ENCODE measurements around the gene ABLIM1.
A peak's percentile ranks its signal among the peaks of the same experiment; 100 is the strongest.

The ABLIM1 gene

DNA sequence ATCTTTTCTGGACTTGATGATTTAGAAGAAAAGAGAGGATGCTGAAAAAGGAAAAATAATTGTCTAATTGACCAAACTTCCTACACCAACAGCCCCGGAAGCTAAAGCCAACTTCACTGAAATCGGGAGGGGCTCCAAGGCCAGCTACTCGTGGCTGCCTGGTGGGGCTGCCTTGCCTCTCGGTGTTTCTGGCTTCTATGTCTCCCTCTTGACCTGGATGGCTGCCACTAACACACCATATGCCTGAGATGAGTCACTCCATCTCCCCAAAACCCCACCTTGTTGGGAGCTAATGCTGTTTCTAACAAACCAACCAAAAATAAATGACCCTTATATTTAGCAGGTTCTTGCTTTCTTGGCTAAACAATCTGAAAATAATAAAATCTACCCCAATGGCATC, 166.1 kb downstream of the ABLIM1 start:
- no peak for TF ChIP-seq CTCF (IDR thresholded peaks at IDR 0.05; ENCODE audit: poor library complexity, severe bottlenecking)
- Histone ChIP-seq H3K27me3 (ENCODE audit: insufficient read depth, poor library complexity, severe bottlenecking) (no peaks in the 10 kb centered on the region), H3K9me3 (ENCODE audit: severe bottlenecking) (no peaks in the 10 kb centered on the region), H3K36me3 (ENCODE audit: low read depth) (peaks cover 3% of the 10 kb centered on the region; the same call in 1 of the 2 replicates), H3K4me1 (ENCODE audit: insufficient read depth, poor library complexity, severe bottlenecking) (peaks cover 16% of the 10 kb centered on the region), H3K4me3 (ENCODE audit: severe bottlenecking) (no peak overlapping the region), H3K27ac (ENCODE audit: poor library complexity, severe bottlenecking) (no peak overlapping the region)
- ATAC-seq (ENCODE audit: low read depth) (no peak), DNase-seq (ENCODE audit: low spot score) (no peak)

GRCh38 chr10:114491419-114491818, 166.7 kb downstream of the ABLIM1 start:
- DNase-seq (ENCODE audit: low spot score) (no peak), ATAC-seq (ENCODE audit: low read depth) (no peak)
- peaks cover 3% of the 10 kb centered on the region; the same call in 1 of the 2 replicates for H3K36me3 ChIP-seq (ENCODE audit: low read depth)
- peaks cover 16% of the 10 kb centered on the region for H3K4me1 ChIP-seq (ENCODE audit: insufficient read depth, poor library complexity, severe bottlenecking)
- no peaks in the 10 kb centered on the region for H3K9me3 ChIP-seq (ENCODE audit: severe bottlenecking)
- TF ChIP-seq CTCF (IDR thresholded peaks at IDR 0.05; ENCODE audit: poor library complexity, severe bottlenecking): no peak
- H3K27ac ChIP-seq (ENCODE audit: poor library complexity, severe bottlenecking): no peak overlapping the region
- H3K27me3 ChIP-seq (ENCODE audit: insufficient read depth, poor library complexity, severe bottlenecking): no peaks in the 10 kb centered on the region
- no peak overlapping the region for H3K4me3 ChIP-seq (ENCODE audit: severe bottlenecking)

GRCh38 chr10:114489521-114490310, 168.4 kb downstream of the ABLIM1 start:
- H3K4me3 ChIP-seq (ENCODE audit: severe bottlenecking): no peak overlapping the region

GRCh38 chr10:114487815-114488536, 170.1 kb downstream of the ABLIM1 start:
- Histone ChIP-seq H3K4me1 (ENCODE audit: insufficient read depth, poor library complexity, severe bottlenecking) (peaks cover 16% of the 10 kb centered on the region), H3K27ac (ENCODE audit: poor library complexity, severe bottlenecking) (peak overlapping the region; percentile 41)
- peak; percentile 67; the same call in 1 of the 3 replicates for ATAC-seq (ENCODE audit: low read depth)

More at GRCh38 chr10:114489521-114490310, 168.4 kb downstream of the ABLIM1 start:
- TF ChIP-seq CTCF (IDR thresholded peaks at IDR 0.05; ENCODE audit: poor library complexity, severe bottlenecking): no peak
- Histone ChIP-seq H3K27me3 (ENCODE audit: insufficient read depth, poor library complexity, severe bottlenecking) (no peaks in the 10 kb centered on the region), H3K27ac (ENCODE audit: poor library complexity, severe bottlenecking) (no peak overlapping the region), H3K36me3 (ENCODE audit: low read depth) (peaks cover 6% of the 10 kb centered on the region; the same call in 1 of the 2 replicates), H3K4me1 (ENCODE audit: insufficient read depth, poor library complexity, severe bottlenecking) (peaks cover 16% of the 10 kb centered on the region), H3K9me3 (ENCODE audit: severe bottlenecking) (no peaks in the 10 kb centered on the region)
- no peak for DNase-seq (ENCODE audit: low spot score)
- no peak for ATAC-seq (ENCODE audit: low read depth)

More at GRCh38 chr10:114487815-114488536, 170.1 kb downstream of the ABLIM1 start:
- Histone ChIP-seq H3K36me3 (ENCODE audit: low read depth) (peaks cover 6% of the 10 kb centered on the region; the same call in 1 of the 2 replicates), H3K9me3 (ENCODE audit: severe bottlenecking) (no peaks in the 10 kb centered on the region), H3K27me3 (ENCODE audit: insufficient read depth, poor library complexity, severe bottlenecking) (no peaks in the 10 kb centered on the region), H3K4me3 (ENCODE audit: severe bottlenecking) (no peak overlapping the region)
- no peak for TF ChIP-seq CTCF (IDR thresholded peaks at IDR 0.05; ENCODE audit: poor library complexity, severe bottlenecking)
- DNase-seq (ENCODE audit: low spot score): no peak

Measured in RWPE2 (cell line).